Adrenal gland (tissue), 5 donors: ENCODE results near the gene ITGBL1.

Source experiments
- POLR2A ChIP-seq, 2 donors: fragments of 450-650 bp; IDR thresholded peaks; one replicate each; pipeline ENCODE4 v1.6.1; 2017; ENCODE audit warnings: antibody characterized with exemption in 2 of 2, mild to moderate bottlenecking in 2 of 2, moderate library complexity in 1 of 2
- TF ChIP-seq, protein P1 (sequence below), 6 experiments: fragments of 450-650 bp in 4 of 6; fragments of 200-600 bp in 2 of 6; sonication (generic) in 1 of 6; IDR thresholded peaks; 1 replicate in 5 of 6; 2 replicates in 1 of 6; pipeline versions ENCODE4 v1.5.1 to v1.8.0; 2016 to 2021; ENCODE audit warnings: antibody characterized with exemption in 6 of 6, mild to moderate bottlenecking in 2 of 6, moderate library complexity in 1 of 6
- donor health status: DM: no; HTN: no; CAD: no.

DNA sequence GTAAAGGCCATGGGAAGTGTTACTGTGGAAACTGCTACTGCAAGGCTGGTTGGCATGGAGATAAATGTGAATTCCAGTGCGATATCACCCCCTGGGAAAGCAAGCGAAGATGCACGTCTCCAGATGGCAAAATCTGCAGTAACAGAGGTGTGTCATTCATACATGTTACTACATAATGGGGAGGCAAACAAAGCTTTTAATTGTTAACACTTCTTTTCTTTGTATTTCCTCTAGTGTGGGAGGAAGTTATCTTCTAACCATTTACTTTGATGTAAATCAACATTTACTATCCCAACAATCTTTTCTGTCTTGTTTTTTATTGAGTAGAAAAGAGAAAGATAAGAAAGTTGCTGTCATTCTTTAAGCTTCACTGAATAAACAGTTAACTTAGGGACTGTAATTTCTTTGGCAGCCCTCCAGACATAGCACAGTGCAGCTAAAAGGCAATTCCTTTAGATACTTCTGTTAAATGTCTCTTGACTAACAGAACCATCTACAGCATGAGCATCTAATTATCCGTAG lies 126.9 kb downstream of the ITGBL1 start:
- TF ChIP-seq, protein P1, sequence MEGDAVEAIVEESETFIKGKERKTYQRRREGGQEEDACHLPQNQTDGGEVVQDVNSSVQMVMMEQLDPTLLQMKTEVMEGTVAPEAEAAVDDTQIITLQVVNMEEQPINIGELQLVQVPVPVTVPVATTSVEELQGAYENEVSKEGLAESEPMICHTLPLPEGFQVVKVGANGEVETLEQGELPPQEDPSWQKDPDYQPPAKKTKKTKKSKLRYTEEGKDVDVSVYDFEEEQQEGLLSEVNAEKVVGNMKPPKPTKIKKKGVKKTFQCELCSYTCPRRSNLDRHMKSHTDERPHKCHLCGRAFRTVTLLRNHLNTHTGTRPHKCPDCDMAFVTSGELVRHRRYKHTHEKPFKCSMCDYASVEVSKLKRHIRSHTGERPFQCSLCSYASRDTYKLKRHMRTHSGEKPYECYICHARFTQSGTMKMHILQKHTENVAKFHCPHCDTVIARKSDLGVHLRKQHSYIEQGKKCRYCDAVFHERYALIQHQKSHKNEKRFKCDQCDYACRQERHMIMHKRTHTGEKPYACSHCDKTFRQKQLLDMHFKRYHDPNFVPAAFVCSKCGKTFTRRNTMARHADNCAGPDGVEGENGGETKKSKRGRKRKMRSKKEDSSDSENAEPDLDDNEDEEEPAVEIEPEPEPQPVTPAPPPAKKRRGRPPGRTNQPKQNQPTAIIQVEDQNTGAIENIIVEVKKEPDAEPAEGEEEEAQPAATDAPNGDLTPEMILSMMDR (IDR thresholded peaks at IDR 0.05): no peak
- TF ChIP-seq POLR2A (IDR thresholded peaks at IDR 0.05): no peak
